Left lung (tissue), 10 donors: ENCODE data around the gene PDZD7. TPM values are rescaled to one million over a fixed set of nuclear protein-coding genes. Genes with fewer than 3 reads are reported as not detected.

ENCODE experiments used
- ATAC-seq: fragments of 200-7000 bp; cut with Tn5 transposase; one replicate; pipeline ENCODE4 v1.9.1; 2020; ENCODE audit warnings: moderate library complexity
- DNase-seq, 4 donors: peaks; one replicate each; pipeline ENCODE4 v3.0.0-alpha.2; 2013 to 2020
- H3K27ac ChIP-seq, 2 donors: fragments of 200-600 bp; sonication (generic) in 1 of 2; one replicate each; pipeline versions ENCODE4 v1.5.0 to v1.8.0; 2020 to 2021
- H3K27me3 ChIP-seq, 2 donors: fragments of 200-600 bp; sonication (generic) in 1 of 2; one replicate each; pipeline versions ENCODE4 v1.5.0 to v1.8.0; 2020 to 2021
- H3K36me3 ChIP-seq, 2 donors: fragments of 200-600 bp; sonication (generic) in 1 of 2; one replicate each; pipeline versions ENCODE4 v1.5.0 to v1.8.0; 2020 to 2021
- H3K4me1 ChIP-seq, 2 donors: fragments of 200-600 bp; one replicate each; pipeline ENCODE4 v1.8.0; 2021
- H3K4me3 ChIP-seq, 2 donors: fragments of 200-600 bp; sonication (generic) in 1 of 2; one replicate each; pipeline versions ENCODE4 v1.5.0 to v1.8.0; 2020 to 2021; ENCODE audit warnings: mild to moderate bottlenecking in 1 of 2
- H3K9me3 ChIP-seq, 2 donors: fragments of 200-600 bp; sonication (generic) in 1 of 2; one replicate each; pipeline versions ENCODE4 v1.5.0 to v1.8.0; 2020 to 2021
- intact Hi-C, 2 donors: fragments of 100-400 bp; cut with DNase I; formaldehyde crosslinking; loops; one replicate each; pipeline versions ENCODE4 v1.11.2 to v1.14.2; 2022
- polyA plus RNA-seq, 6 donors: library from polyadenylated mRNA; unstranded; fragments of 120-200 nt; gene quantifications; one replicate each; pipeline ENCODE4 v1.2.1, GENCODE V29; 2013; ENCODE audit not compliant: insufficient read length in 6 of 6
- total RNA-seq, 2 donors: library from RNA; stranded (reverse); fragmentation: NEBNext Ultra II Directional; extraction: Animal tissue kit (Norgen Biotek cat#: 25700); gene quantifications; one replicate each; pipeline ENCODE4 v1.2.1, GENCODE V29; 2021
- TF ChIP-seq, protein P1 (sequence below), 2 donors: fragments of 200-600 bp; sonication (generic) in 1 of 2; IDR thresholded peaks; one replicate each; pipeline versions ENCODE4 v1.5.0 to v1.8.0; 2021; ENCODE audit warnings: antibody characterized with exemption in 2 of 2
- donor health status: DM: no; HTN: yes; CAD: no.
- donor health status: DM: no; HTN: no; CAD: no.

The PDZD7 gene
- total and polyA plus RNA-seq, 8 donors: 0.41 to 0.96 (median 0.71) TPM

- ATAC-seq: no peak
- Histone ChIP-seq H3K27ac (no peak overlapping the region), H3K4me1 (peaks cover 0 to 8% of the 10 kb centered on the region in 2 donors), H3K27me3 (peaks cover 4 to 21% of the 10 kb centered on the region in 2 donors), H3K36me3 (no peaks in the 10 kb centered on the region), H3K9me3 (no peaks in the 10 kb centered on the region), H3K4me3 (no peak overlapping the region)
- DNase-seq: no peak
- TF ChIP-seq, protein P1, sequence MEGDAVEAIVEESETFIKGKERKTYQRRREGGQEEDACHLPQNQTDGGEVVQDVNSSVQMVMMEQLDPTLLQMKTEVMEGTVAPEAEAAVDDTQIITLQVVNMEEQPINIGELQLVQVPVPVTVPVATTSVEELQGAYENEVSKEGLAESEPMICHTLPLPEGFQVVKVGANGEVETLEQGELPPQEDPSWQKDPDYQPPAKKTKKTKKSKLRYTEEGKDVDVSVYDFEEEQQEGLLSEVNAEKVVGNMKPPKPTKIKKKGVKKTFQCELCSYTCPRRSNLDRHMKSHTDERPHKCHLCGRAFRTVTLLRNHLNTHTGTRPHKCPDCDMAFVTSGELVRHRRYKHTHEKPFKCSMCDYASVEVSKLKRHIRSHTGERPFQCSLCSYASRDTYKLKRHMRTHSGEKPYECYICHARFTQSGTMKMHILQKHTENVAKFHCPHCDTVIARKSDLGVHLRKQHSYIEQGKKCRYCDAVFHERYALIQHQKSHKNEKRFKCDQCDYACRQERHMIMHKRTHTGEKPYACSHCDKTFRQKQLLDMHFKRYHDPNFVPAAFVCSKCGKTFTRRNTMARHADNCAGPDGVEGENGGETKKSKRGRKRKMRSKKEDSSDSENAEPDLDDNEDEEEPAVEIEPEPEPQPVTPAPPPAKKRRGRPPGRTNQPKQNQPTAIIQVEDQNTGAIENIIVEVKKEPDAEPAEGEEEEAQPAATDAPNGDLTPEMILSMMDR (IDR thresholded peaks at IDR 0.05): no peak
- intact Hi-C loops: no loop called here
Measured at GRCh38 chr10:101027106-101027720, 3.7 kb downstream of the PDZD7 start.

- TF ChIP-seq, protein P1 (IDR thresholded peaks at IDR 0.05): no peak
- intact Hi-C loops: no loop called here
- Histone ChIP-seq H3K9me3 (no peaks in the 10 kb centered on the region), H3K4me3 (no peak overlapping the region), H3K36me3 (no peaks in the 10 kb centered on the region), H3K27ac (no peak overlapping the region), H3K27me3 (peaks cover 0 to 11% of the 10 kb centered on the region in 2 donors), H3K4me1 (peaks cover 0 to 11% of the 10 kb centered on the region in 2 donors)
- no peak for DNase-seq
- no peak for ATAC-seq
Measured at GRCh38 chr10:101022967-101023705, 7.8 kb downstream of the PDZD7 start.

DNA sequence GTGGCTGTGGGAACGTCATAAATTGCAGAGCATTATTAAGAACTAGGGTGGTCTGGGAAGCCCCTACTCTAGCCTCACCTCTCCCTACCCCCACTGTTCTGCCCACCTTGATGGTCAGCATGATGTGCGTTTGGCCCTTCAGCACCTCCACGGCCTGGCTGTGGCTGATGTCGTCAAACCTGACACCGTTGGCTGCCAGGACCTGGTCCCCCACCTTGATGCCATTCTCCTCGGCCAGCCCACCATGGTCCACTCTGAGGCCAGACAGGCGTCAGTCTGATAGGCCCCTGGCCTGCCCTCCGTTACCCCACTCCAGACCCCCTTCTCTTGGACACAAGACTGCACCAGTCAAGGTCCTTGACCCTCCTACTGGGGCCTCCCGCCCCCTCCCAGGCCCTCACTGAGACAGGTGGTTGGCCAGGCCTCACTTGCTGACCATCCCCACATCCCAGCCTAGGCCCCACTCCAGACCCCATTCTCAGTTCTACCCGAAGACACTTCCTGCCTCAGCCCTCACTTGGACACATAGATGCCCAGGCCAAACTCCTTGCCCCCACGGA, 9.2 kb downstream of the PDZD7 start:
- peaks cover 0 to 12% of the 10 kb centered on the region in 2 donors for H3K4me1 ChIP-seq
- peaks cover 0 to 25% of the 10 kb centered on the region in 2 donors for H3K27me3 ChIP-seq
- TF ChIP-seq, protein P1 (IDR thresholded peaks at IDR 0.05): no peak
- H3K9me3 ChIP-seq: no peaks in the 10 kb centered on the region
- ATAC-seq (no peak), DNase-seq (no peak)
- no peaks in the 10 kb centered on the region for H3K36me3 ChIP-seq
- H3K27ac ChIP-seq: no peak overlapping the region
- no peak overlapping the region for H3K4me3 ChIP-seq
- intact Hi-C loops: no loop called here

GRCh38 chr10:101021239-101021638, 9.7 kb downstream of the PDZD7 start:
- H3K4me3 ChIP-seq: no peak overlapping the region
- intact Hi-C loops: no loop called here
- peaks cover 0 to 12% of the 10 kb centered on the region in 2 donors for H3K4me1 ChIP-seq
- H3K27me3 ChIP-seq: peaks cover 0 to 30% of the 10 kb centered on the region in 2 donors
- no peaks in the 10 kb centered on the region for H3K9me3 ChIP-seq
- no peaks in the 10 kb centered on the region for H3K36me3 ChIP-seq
- TF ChIP-seq, protein P1 (IDR thresholded peaks at IDR 0.05): no peak
- DNase-seq (no peak), ATAC-seq (no peak)
- no peak overlapping the region for H3K27ac ChIP-seq

DNA sequence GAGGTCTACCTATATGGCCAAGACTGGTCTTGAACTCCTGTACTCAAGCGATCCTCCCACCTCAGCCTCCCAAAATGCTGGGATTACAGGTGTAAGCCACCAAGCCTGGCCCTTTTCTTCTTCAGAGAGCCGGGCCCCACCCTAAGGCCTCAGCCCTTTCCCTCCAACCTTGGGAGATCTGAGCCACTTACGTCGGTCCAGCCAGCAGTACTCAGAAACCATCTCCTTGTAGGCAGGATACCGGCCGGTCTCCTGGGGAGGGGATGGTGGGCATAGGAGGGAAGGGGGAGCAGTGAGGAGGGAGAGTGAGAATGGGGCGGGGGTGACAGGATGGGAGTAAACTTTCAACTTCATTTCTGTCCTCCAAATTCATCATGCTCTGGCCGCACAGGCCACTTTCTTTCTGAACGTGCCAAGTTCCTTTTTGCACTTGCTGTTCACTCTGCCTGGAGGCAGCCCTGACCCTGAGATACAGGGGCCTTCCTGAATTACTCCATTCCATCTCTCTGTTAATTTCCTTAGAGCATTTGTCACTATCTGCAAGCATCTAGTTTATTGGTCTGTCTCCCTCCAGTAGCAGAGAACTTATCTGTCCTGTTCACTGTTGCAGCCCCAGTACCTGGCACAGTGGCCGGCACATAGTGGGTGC, 10.4 kb downstream of the PDZD7 start:
- ATAC-seq: no peak
- Histone ChIP-seq H3K9me3 (no peaks in the 10 kb centered on the region), H3K36me3 (no peaks in the 10 kb centered on the region), H3K4me3 (no peak overlapping the region), H3K27me3 (peaks cover 0 to 33% of the 10 kb centered on the region in 2 donors), H3K4me1 (peaks cover 0 to 12% of the 10 kb centered on the region in 2 donors), H3K27ac (no peak overlapping the region)
- intact Hi-C loops: no loop called here
- TF ChIP-seq, protein P1 (IDR thresholded peaks at IDR 0.05): no peak
- DNase-seq: no peak
